ENCODE data around the gene RUBCN.

RUBCN gene

DNA sequence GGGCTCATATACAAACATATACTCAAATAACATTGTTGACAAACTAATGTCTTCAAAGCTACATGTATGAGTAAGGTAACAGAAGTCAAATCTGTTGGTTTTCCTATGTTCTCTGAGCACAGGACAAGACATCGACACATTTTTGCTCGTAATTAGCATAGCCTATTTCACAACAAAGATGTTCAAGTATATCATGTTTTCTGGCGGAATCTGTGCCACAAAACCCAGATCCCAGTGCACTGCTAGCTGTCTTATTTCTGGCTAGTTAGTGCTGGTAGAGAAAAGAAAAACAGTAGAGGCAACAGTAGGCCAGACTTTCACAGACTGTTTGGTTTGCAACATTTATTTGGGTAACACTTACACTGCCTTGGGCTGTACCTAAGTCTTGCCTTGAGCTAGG lies 51.2 kb downstream of the RUBCN start:
- WGBS (ENCODE audit: extremely low coverage, insufficient coverage, low lambda C conversion rate), result no CpG with 5 or more reads among the region's 3 CpGs
- Histone ChIP-seq H3K23ac (ENCODE audit: low read length) (no peak overlapping the region), H4K5ac (ENCODE audit: low read length) (no peak overlapping the region), H3K56ac (ENCODE audit: low read length) (no peak overlapping the region), H3K4me3 (ENCODE audit: low read length) (no peak overlapping the region), H3K27ac (ENCODE audit: low read depth, low read length) (no peak overlapping the region), H2BK120ac (ENCODE audit: low read depth, low read length) (no peak overlapping the region), H3K36me3 (ENCODE audit: control insufficient read depth, insufficient read depth, low read length) (peaks cover 2% of the 10 kb centered on the region), H3K18ac (ENCODE audit: low read length) (no peak overlapping the region), H3K27me3 (ENCODE audit: insufficient read depth, low read length, poor library complexity) (no peaks in the 10 kb centered on the region), H3K79me2 (ENCODE audit: control insufficient read depth, insufficient read depth, low read length) (no peaks in the 10 kb centered on the region), H4K8ac (ENCODE audit: low read depth, low read length) (no peak overlapping the region), H2AK5ac (ENCODE audit: low read length) (no peak overlapping the region), H3K79me1 (ENCODE audit: low read length) (no peaks in the 10 kb centered on the region), H3K9ac (ENCODE audit: low read length) (no peak overlapping the region), H2BK5ac (ENCODE audit: low read length) (no peak overlapping the region), H3K4me1 (ENCODE audit: control insufficient read depth, low read depth, low read length) (no peaks in the 10 kb centered on the region), H3K4me2 (ENCODE audit: low read length) (no peak overlapping the region), H3K4ac (ENCODE audit: low read depth, low read length) (no peak overlapping the region), H2BK15ac (replicated peaks; ENCODE audit: low read depth) (no peak overlapping the region)
- DNase-seq, result no peak

DNA sequence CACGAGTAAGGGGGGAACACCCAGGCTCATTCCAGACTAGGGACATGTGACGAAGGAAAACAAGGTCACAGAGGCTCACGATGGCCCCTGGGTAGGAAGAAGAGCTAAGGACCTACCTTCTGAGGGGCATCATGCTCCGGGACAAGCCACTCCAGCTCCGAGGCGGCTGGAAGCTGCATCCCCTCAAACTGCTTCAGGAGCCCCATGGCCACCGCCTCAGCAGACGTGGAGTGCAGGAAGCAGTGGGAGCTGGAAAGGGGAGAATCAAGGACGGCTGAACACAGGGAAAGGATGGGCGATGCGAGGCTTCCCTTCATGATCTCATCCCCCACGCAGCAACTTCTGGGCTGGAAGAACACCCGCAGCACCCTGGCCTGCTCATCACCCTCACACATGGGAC lies 53.5 kb downstream of the RUBCN start:
- H3K9ac ChIP-seq (ENCODE audit: low read length), result no peak overlapping the region
- H3K4me3 ChIP-seq (ENCODE audit: low read length), result no peak overlapping the region
- no peaks in the 10 kb centered on the region for H3K27me3 ChIP-seq (ENCODE audit: insufficient read depth, low read length, poor library complexity)
- no peak overlapping the region for H2BK5ac ChIP-seq (ENCODE audit: low read length)
- H4K8ac ChIP-seq (ENCODE audit: low read depth, low read length), result no peak overlapping the region
- no CpG with 5 or more reads among the region's 13 CpGs for WGBS (ENCODE audit: extremely low coverage, insufficient coverage, low lambda C conversion rate)
- H3K4me1 ChIP-seq (ENCODE audit: control insufficient read depth, low read depth, low read length), result no peaks in the 10 kb centered on the region
- H3K4me2 ChIP-seq (ENCODE audit: low read length), result no peak overlapping the region
- no peaks in the 10 kb centered on the region for H3K79me2 ChIP-seq (ENCODE audit: control insufficient read depth, insufficient read depth, low read length)
- H2BK120ac ChIP-seq (ENCODE audit: low read depth, low read length), result no peak overlapping the region
- H4K5ac ChIP-seq (ENCODE audit: low read length), result no peak overlapping the region
- no peak overlapping the region for H2BK15ac ChIP-seq (replicated peaks; ENCODE audit: low read depth)
- no peak for DNase-seq
- H3K18ac ChIP-seq (ENCODE audit: low read length), result no peak overlapping the region
- H3K79me1 ChIP-seq (ENCODE audit: low read length), result no peaks in the 10 kb centered on the region
- no peak overlapping the region for H2AK5ac ChIP-seq (ENCODE audit: low read length)
- H3K4ac ChIP-seq (ENCODE audit: low read depth, low read length), result no peak overlapping the region
- H3K36me3 ChIP-seq (ENCODE audit: control insufficient read depth, insufficient read depth, low read length), result peaks cover 2% of the 10 kb centered on the region
- no peak overlapping the region for H3K56ac ChIP-seq (ENCODE audit: low read length)
- H3K27ac ChIP-seq (ENCODE audit: low read depth, low read length), result no peak overlapping the region
- H3K23ac ChIP-seq (ENCODE audit: low read length), result no peak overlapping the region

DNA sequence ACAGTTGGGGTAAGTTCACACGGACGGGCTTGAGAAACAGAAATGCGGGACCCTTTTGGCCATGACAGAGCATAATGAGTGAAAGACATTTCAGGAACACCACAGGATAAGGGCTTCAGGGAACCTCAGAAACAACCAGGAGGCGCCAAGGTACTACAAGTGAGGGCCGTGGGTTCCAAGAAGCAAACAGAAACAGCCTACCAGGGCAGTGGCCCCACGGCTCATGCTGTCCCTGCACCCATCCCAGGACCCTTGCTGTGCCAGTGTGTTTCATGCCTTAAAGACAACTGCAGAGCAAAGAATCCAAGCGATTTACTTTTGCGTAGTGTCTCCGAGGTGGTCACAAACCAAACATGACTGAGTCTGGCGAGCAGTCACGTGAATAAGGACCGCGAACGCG lies 54.0 kb downstream of the RUBCN start:
- no peaks in the 10 kb centered on the region for H3K79me1 ChIP-seq (ENCODE audit: low read length)
- H3K79me2 ChIP-seq (ENCODE audit: control insufficient read depth, insufficient read depth, low read length), result no peaks in the 10 kb centered on the region
- H3K4me1 ChIP-seq (ENCODE audit: control insufficient read depth, low read depth, low read length), result no peaks in the 10 kb centered on the region
- no peak overlapping the region for H3K4ac ChIP-seq (ENCODE audit: low read depth, low read length)
- no peak overlapping the region for H3K56ac ChIP-seq (ENCODE audit: low read length)
- no peaks in the 10 kb centered on the region for H3K27me3 ChIP-seq (ENCODE audit: insufficient read depth, low read length, poor library complexity)
- no peak overlapping the region for H3K4me2 ChIP-seq (ENCODE audit: low read length)
- no peak overlapping the region for H3K23ac ChIP-seq (ENCODE audit: low read length)
- H4K5ac ChIP-seq (ENCODE audit: low read length), result no peak overlapping the region
- no peak overlapping the region for H4K8ac ChIP-seq (ENCODE audit: low read depth, low read length)
- H3K4me3 ChIP-seq (ENCODE audit: low read length), result no peak overlapping the region
- H2BK120ac ChIP-seq (ENCODE audit: low read depth, low read length), result no peak overlapping the region
- H3K18ac ChIP-seq (ENCODE audit: low read length), result no peak overlapping the region
- peaks cover 2% of the 10 kb centered on the region for H3K36me3 ChIP-seq (ENCODE audit: control insufficient read depth, insufficient read depth, low read length)
- no peak overlapping the region for H2AK5ac ChIP-seq (ENCODE audit: low read length)
- no peak overlapping the region for H3K9ac ChIP-seq (ENCODE audit: low read length)
- H2BK5ac ChIP-seq (ENCODE audit: low read length), result no peak overlapping the region
- no CpG with 5 or more reads among the region's 15 CpGs for WGBS (ENCODE audit: extremely low coverage, insufficient coverage, low lambda C conversion rate)
- H2BK15ac ChIP-seq (replicated peaks; ENCODE audit: low read depth), result no peak overlapping the region
- H3K27ac ChIP-seq (ENCODE audit: low read depth, low read length), result no peak overlapping the region
- DNase-seq, result peak; percentile 27

DNA sequence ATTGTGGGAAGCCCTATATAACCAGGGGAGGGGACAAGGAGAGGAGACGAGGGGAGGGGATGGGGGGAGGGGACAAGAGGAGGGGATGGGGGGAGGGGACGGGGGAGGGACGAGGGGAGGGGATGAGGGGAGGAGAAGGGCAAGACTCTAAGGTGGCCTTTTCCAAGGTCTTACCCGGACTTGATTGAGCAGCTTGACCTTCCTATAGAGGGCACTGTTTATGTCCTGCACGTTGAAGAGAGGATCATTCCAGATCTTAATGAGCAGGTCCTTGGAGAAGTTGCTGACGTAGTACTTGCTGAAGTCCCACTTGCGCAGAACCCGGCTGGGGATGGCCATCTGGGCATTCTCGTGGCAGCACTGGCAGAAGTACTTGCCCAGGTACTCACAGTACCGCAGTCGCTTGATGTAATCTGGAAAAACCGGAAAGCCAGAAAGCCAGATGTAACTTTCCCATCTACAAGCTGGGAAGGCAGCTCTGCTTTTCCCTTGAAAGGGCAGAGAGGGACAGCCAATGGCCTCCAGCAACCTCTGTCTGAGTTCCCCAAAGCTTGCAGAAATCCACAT lies 55.7 kb downstream of the RUBCN start:
- Histone ChIP-seq H3K56ac (ENCODE audit: low read length) (no peak overlapping the region), H3K27ac (ENCODE audit: low read depth, low read length) (no peak overlapping the region), H3K4ac (ENCODE audit: low read depth, low read length) (no peak overlapping the region), H3K23ac (ENCODE audit: low read length) (no peak overlapping the region), H4K5ac (ENCODE audit: low read length) (no peak overlapping the region), H3K79me1 (ENCODE audit: low read length) (no peaks in the 10 kb centered on the region), H2BK120ac (ENCODE audit: low read depth, low read length) (no peak overlapping the region), H2BK15ac (replicated peaks; ENCODE audit: low read depth) (no peak overlapping the region), H3K9ac (ENCODE audit: low read length) (no peak overlapping the region), H2BK5ac (ENCODE audit: low read length) (no peak overlapping the region), H4K8ac (ENCODE audit: low read depth, low read length) (no peak overlapping the region), H3K4me2 (ENCODE audit: low read length) (no peak overlapping the region), H3K79me2 (ENCODE audit: control insufficient read depth, insufficient read depth, low read length) (no peaks in the 10 kb centered on the region), H3K18ac (ENCODE audit: low read length) (no peak overlapping the region), H3K27me3 (ENCODE audit: insufficient read depth, low read length, poor library complexity) (no peaks in the 10 kb centered on the region), H3K36me3 (ENCODE audit: control insufficient read depth, insufficient read depth, low read length) (peaks cover 2% of the 10 kb centered on the region), H3K4me1 (ENCODE audit: control insufficient read depth, low read depth, low read length) (no peaks in the 10 kb centered on the region), H2AK5ac (ENCODE audit: low read length) (no peak overlapping the region), H3K4me3 (ENCODE audit: low read length) (no peak overlapping the region)
- DNase-seq, result peak; percentile 80
- WGBS (ENCODE audit: extremely low coverage, insufficient coverage, low lambda C conversion rate), result no CpG with 5 or more reads among the region's 12 CpGs

DNA sequence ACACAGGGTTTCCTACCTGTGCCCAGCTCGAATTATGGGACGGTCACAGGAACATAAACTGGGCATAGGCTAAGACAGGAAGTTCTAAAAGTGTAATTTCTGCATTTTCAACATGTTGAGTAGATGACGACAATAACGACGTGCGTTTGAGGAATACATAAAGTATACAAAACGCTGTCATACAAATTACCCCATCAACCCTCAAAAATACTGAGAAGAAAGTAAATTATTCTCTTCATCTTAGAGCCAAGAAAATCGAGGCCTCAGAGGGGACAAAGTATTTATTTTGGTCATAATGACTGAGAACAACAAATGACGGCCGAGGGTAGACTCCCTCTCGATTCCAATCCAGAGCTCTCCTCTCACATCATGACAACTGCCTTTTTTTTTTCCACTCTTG lies 60.8 kb downstream of the RUBCN start:
- no peak overlapping the region for H3K4me3 ChIP-seq (ENCODE audit: low read length)
- no peak for DNase-seq
- H3K27me3 ChIP-seq (ENCODE audit: insufficient read depth, low read length, poor library complexity), result no peaks in the 10 kb centered on the region
- no peak overlapping the region for H3K4ac ChIP-seq (ENCODE audit: low read depth, low read length)
- H3K36me3 ChIP-seq (ENCODE audit: control insufficient read depth, insufficient read depth, low read length), result no peaks in the 10 kb centered on the region
- no peak overlapping the region for H3K56ac ChIP-seq (ENCODE audit: low read length)
- H3K23ac ChIP-seq (ENCODE audit: low read length), result no peak overlapping the region
- no peak overlapping the region for H4K5ac ChIP-seq (ENCODE audit: low read length)
- no peak overlapping the region for H3K18ac ChIP-seq (ENCODE audit: low read length)
- WGBS (ENCODE audit: extremely low coverage, insufficient coverage, low lambda C conversion rate), result no CpG with 5 or more reads among the region's 11 CpGs
- H3K27ac ChIP-seq (ENCODE audit: low read depth, low read length), result no peak overlapping the region
- no peak overlapping the region for H2AK5ac ChIP-seq (ENCODE audit: low read length)
- no peak overlapping the region for H3K9ac ChIP-seq (ENCODE audit: low read length)
- H3K4me2 ChIP-seq (ENCODE audit: low read length), result no peak overlapping the region
- no peak overlapping the region for H4K8ac ChIP-seq (ENCODE audit: low read depth, low read length)
- H3K79me1 ChIP-seq (ENCODE audit: low read length), result no peaks in the 10 kb centered on the region
- no peak overlapping the region for H2BK120ac ChIP-seq (ENCODE audit: low read depth, low read length)
- no peaks in the 10 kb centered on the region for H3K79me2 ChIP-seq (ENCODE audit: control insufficient read depth, insufficient read depth, low read length)
- no peak overlapping the region for H2BK15ac ChIP-seq (replicated peaks; ENCODE audit: low read depth)
- H2BK5ac ChIP-seq (ENCODE audit: low read length), result no peak overlapping the region
- no peaks in the 10 kb centered on the region for H3K4me1 ChIP-seq (ENCODE audit: control insufficient read depth, low read depth, low read length)

DNA sequence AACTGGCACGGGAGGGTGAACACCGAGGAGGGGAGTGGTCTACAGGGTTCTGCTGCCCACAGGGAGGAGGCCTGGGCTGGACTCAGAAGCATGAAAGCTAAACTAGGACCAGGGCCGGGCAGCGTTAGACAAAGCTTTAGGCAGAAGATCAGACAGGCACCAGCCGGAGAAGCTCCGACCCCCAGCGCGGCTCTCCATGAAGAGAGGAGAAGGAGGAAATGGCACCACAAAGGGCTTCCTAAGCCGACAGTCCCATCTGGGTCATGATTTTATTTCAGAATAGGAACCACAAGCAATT lies 61.2 kb downstream of the RUBCN start:
- H2BK15ac ChIP-seq (replicated peaks; ENCODE audit: low read depth), result no peak overlapping the region
- no peak overlapping the region for H3K27ac ChIP-seq (ENCODE audit: low read depth, low read length)

More for the DNA sequence above, 61.2 kb downstream of the RUBCN start:
- Histone ChIP-seq H3K36me3 (ENCODE audit: control insufficient read depth, insufficient read depth, low read length) (no peaks in the 10 kb centered on the region), H3K4me3 (ENCODE audit: low read length) (no peak overlapping the region), H3K23ac (ENCODE audit: low read length) (no peak overlapping the region), H3K18ac (ENCODE audit: low read length) (no peak overlapping the region), H3K9ac (ENCODE audit: low read length) (no peak overlapping the region), H3K79me1 (ENCODE audit: low read length) (no peaks in the 10 kb centered on the region), H4K5ac (ENCODE audit: low read length) (no peak overlapping the region), H3K4me1 (ENCODE audit: control insufficient read depth, low read depth, low read length) (no peaks in the 10 kb centered on the region), H3K27me3 (ENCODE audit: insufficient read depth, low read length, poor library complexity) (no peaks in the 10 kb centered on the region), H2BK5ac (ENCODE audit: low read length) (no peak overlapping the region), H3K4me2 (ENCODE audit: low read length) (no peak overlapping the region), H3K4ac (ENCODE audit: low read depth, low read length) (no peak overlapping the region), H3K79me2 (ENCODE audit: control insufficient read depth, insufficient read depth, low read length) (no peaks in the 10 kb centered on the region), H2BK120ac (ENCODE audit: low read depth, low read length) (no peak overlapping the region), H2AK5ac (ENCODE audit: low read length) (no peak overlapping the region), H3K56ac (ENCODE audit: low read length) (no peak overlapping the region), H4K8ac (ENCODE audit: low read depth, low read length) (no peak overlapping the region)
- whole genome bisulfite sequencing (ENCODE audit: extremely low coverage, insufficient coverage, low lambda C conversion rate), result no CpG with 5 or more reads among the region's 9 CpGs
- DNase-seq, result no peak
